Left lung (tissue), 10 donors: ENCODE results near the gene IER5. TPM values are rescaled to one million over a fixed set of nuclear protein-coding genes. Genes with fewer than 3 reads are reported as not detected.
A peak's percentile ranks its signal among the peaks of the same experiment; 100 is the strongest.

ENCODE experiments used
- ATAC-seq: fragments of 200-7000 bp; cut with Tn5 transposase; one replicate; pipeline ENCODE4 v1.9.1; 2020; ENCODE audit warnings: moderate library complexity
- DNase-seq, 4 donors: peaks; one replicate each; pipeline ENCODE4 v3.0.0-alpha.2; 2013 to 2020
- H3K27ac ChIP-seq, 2 donors: fragments of 200-600 bp; sonication (generic) in 1 of 2; one replicate each; pipeline versions ENCODE4 v1.5.0 to v1.8.0; 2020 to 2021
- H3K27me3 ChIP-seq, 2 donors: fragments of 200-600 bp; sonication (generic) in 1 of 2; one replicate each; pipeline versions ENCODE4 v1.5.0 to v1.8.0; 2020 to 2021
- H3K36me3 ChIP-seq, 2 donors: fragments of 200-600 bp; sonication (generic) in 1 of 2; one replicate each; pipeline versions ENCODE4 v1.5.0 to v1.8.0; 2020 to 2021
- H3K4me1 ChIP-seq, 2 donors: fragments of 200-600 bp; one replicate each; pipeline ENCODE4 v1.8.0; 2021
- H3K4me3 ChIP-seq, 2 donors: fragments of 200-600 bp; sonication (generic) in 1 of 2; one replicate each; pipeline versions ENCODE4 v1.5.0 to v1.8.0; 2020 to 2021; ENCODE audit warnings: mild to moderate bottlenecking in 1 of 2
- H3K9me3 ChIP-seq, 2 donors: fragments of 200-600 bp; sonication (generic) in 1 of 2; one replicate each; pipeline versions ENCODE4 v1.5.0 to v1.8.0; 2020 to 2021
- intact Hi-C, 2 donors: fragments of 100-400 bp; cut with DNase I; formaldehyde crosslinking; loops; one replicate each; pipeline versions ENCODE4 v1.11.2 to v1.14.2; 2022
- polyA plus RNA-seq, 6 donors: library from polyadenylated mRNA; unstranded; fragments of 120-200 nt; gene quantifications; one replicate each; pipeline ENCODE4 v1.2.1, GENCODE V29; 2013; ENCODE audit not compliant: insufficient read length in 6 of 6
- total RNA-seq, 2 donors: library from RNA; stranded (reverse); fragmentation: NEBNext Ultra II Directional; extraction: Animal tissue kit (Norgen Biotek cat#: 25700); gene quantifications; one replicate each; pipeline ENCODE4 v1.2.1, GENCODE V29; 2021
- TF ChIP-seq, protein P1 (sequence below), 2 donors: fragments of 200-600 bp; sonication (generic) in 1 of 2; IDR thresholded peaks; one replicate each; pipeline versions ENCODE4 v1.5.0 to v1.8.0; 2021; ENCODE audit warnings: antibody characterized with exemption in 2 of 2
- donor health status: DM: no; HTN: yes; CAD: no.
- donor health status: DM: no; HTN: no; CAD: no.

Gene IER5
- total and polyA plus RNA-seq, 8 donors, result 5.3 to 26.6 (median 10.6) TPM

DNA sequence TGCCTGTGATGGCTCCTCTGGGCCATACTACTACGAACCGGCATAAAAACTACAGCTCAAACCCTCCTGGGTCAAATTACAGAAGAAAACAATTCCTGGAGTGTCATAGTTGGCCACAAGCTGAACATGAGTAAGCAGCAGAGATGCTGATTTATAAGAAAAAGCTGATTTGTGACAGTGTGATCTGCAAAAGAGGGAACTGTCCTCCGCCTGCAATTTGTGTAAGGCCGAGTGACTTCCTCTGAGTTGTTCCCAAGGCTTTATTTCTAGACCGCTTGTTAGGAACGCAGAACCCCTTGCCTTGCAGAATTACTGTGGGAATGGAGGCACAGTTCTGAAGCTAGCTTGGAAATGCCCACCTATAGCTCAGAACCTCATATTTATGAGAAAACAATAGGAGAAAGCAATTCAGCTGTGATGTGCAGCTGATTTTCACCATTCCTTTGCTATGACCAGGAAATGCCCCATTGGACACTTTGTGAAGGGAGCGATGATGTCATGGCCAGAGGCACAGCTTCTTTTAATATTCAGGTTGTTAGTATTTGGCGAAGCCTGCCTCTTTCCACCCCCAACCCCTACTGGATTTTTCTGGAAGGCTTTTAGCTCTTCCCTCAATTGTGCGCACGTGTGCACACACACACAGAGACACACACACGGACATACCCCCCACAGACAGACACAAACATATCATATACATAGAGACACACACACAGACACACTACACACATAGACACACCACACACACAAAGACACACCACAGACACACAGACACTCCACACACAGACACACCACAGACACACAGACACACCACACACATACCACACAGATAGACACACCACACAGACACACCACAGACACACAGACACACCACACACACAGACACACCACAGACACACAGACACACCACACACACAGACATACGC, 47.6 kb downstream of the IER5 start:
- Histone ChIP-seq H3K4me1 (peaks cover 7 to 68% of the 10 kb centered on the region in 2 donors), H3K36me3 (no peaks in the 10 kb centered on the region), H3K9me3 (no peaks in the 10 kb centered on the region), H3K27ac (peak overlapping the region; percentile 68 to 81), H3K4me3 (no peak overlapping the region), H3K27me3 (no peaks in the 10 kb centered on the region)
- intact Hi-C loops, result no loop called here
- ATAC-seq, result peak; percentile 53
- TF ChIP-seq, protein P1, sequence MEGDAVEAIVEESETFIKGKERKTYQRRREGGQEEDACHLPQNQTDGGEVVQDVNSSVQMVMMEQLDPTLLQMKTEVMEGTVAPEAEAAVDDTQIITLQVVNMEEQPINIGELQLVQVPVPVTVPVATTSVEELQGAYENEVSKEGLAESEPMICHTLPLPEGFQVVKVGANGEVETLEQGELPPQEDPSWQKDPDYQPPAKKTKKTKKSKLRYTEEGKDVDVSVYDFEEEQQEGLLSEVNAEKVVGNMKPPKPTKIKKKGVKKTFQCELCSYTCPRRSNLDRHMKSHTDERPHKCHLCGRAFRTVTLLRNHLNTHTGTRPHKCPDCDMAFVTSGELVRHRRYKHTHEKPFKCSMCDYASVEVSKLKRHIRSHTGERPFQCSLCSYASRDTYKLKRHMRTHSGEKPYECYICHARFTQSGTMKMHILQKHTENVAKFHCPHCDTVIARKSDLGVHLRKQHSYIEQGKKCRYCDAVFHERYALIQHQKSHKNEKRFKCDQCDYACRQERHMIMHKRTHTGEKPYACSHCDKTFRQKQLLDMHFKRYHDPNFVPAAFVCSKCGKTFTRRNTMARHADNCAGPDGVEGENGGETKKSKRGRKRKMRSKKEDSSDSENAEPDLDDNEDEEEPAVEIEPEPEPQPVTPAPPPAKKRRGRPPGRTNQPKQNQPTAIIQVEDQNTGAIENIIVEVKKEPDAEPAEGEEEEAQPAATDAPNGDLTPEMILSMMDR (IDR thresholded peaks at IDR 0.05), result no peak
- no peak for DNase-seq

DNA sequence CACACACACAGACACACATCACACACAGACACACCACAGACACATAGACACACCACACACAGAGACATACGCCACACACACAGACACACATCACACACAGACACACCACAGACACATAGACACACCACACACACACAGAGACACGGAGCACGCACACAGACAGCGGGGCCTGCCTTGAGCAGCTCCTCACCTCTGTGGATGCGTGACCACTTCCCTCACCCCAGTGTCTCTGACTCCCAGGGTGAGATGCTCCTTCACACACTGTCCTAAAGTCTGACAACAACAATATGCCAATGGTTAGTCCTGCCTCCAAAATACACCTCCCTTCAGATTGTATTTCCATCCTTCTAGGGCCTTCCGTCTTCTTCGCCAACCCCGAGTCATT, 48.2 kb downstream of the IER5 start:
- Histone ChIP-seq H3K27ac (no peak overlapping the region), H3K4me1 (peaks cover 13 to 68% of the 10 kb centered on the region in 2 donors)
- ATAC-seq, result no peak

DNA sequence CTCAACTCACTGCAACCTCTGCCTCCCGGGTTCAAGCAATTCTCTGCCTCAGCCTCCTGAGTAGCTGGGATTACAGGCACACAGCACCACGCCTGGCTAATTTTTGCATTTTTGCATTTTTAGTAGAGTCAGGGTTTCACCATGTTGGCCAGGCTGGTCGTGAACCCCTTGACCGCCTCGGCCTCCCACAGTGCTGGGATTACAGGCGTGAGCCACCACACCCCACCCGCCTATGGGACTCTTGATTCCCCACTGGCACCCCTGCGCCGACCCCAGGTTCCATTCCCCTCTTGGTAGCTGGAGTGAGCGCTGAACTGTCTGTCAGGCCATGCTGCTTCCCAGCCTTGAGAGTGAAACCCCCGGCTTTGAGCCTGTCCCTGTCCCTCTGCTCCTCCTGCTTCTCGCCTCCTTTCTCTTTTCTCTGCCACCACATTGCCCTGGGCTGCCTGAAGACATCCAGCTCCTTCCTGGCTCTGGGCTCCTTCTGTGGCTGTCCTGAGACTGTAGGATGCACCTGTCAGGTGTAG, 48.8 kb downstream of the IER5 start:
- ATAC-seq (no peak), DNase-seq (no peak)
- TF ChIP-seq, protein P1 (IDR thresholded peaks at IDR 0.05), result no peak
- no peak overlapping the region for H3K4me3 ChIP-seq
- no peak overlapping the region for H3K27ac ChIP-seq
- no peaks in the 10 kb centered on the region for H3K9me3 ChIP-seq
- H3K27me3 ChIP-seq, result no peaks in the 10 kb centered on the region
- intact Hi-C loops, result no loop called here
- peaks cover 19 to 70% of the 10 kb centered on the region in 2 donors for H3K4me1 ChIP-seq
- H3K36me3 ChIP-seq, result no peaks in the 10 kb centered on the region

More for the DNA sequence above, 48.2 kb downstream of the IER5 start:
- TF ChIP-seq, protein P1 (IDR thresholded peaks at IDR 0.05), result no peak
- H3K4me3 ChIP-seq, result no peak overlapping the region
- intact Hi-C loops, result no loop called here
- no peaks in the 10 kb centered on the region for H3K36me3 ChIP-seq
- DNase-seq, result no peak
- no peaks in the 10 kb centered on the region for H3K9me3 ChIP-seq
- no peaks in the 10 kb centered on the region for H3K27me3 ChIP-seq

DNA sequence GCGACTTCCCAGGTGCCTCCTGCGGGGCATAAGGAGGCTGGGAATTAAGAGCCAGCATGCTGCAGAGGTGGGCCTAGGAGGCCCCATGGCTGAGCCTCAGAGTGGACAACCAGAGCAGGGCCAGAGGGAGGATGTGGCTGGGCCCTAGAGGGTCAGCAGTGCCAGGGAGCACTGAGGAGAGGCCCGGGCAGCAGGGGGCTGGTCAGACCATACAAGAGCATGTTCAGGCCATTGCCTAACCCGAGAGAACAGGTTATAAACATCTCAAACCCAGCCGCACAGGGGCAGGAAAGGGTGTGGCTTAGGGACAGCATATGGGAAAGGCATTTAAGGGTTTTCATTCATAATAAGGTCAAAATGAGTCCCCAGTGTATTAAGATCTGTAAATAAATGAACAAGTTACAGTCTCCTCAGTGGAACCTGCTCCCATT, 51.1 kb downstream of the IER5 start:
- ATAC-seq (peak; percentile 9), DNase-seq (no peak)
- no peaks in the 10 kb centered on the region for H3K36me3 ChIP-seq
- no peak overlapping the region for H3K4me3 ChIP-seq
- intact Hi-C loops, result loop anchor here in 1 of 2 donors (5.0 to 10.0 kb wide), 2 partner anchors 52 to 95 kb away; partner anchors contain the start of gene IER5
- H3K4me1 ChIP-seq, result peaks cover 22 to 59% of the 10 kb centered on the region in 2 donors
- H3K9me3 ChIP-seq, result no peaks in the 10 kb centered on the region
- peak overlapping the region in 1 of 2 donors; percentile 75 for H3K27ac ChIP-seq
- no peaks in the 10 kb centered on the region for H3K27me3 ChIP-seq
- TF ChIP-seq, protein P1 (IDR thresholded peaks at IDR 0.05), result no peak

DNA sequence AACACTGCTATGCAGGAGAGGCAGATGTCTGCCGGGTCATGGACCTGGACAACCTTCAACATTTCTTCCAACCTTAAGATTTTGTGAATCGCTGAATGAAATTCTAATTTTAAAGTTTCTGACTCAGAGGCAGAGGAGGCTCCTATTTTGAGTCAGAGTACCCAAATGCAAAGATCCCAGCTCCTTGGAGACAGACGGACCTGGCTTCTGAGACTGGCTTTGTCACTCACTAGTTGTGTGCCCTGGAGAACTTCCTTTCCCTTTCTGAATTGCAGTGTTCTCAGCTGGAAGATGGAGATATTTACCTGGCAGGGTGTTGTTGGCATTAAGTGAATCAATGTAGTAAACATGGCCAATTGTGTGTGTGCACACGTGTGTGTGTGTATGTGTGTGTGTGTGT, 51.9 kb downstream of the IER5 start:
- no peaks in the 10 kb centered on the region for H3K36me3 ChIP-seq
- no peak for DNase-seq
- no peak overlapping the region for H3K4me3 ChIP-seq
- TF ChIP-seq, protein P1 (IDR thresholded peaks at IDR 0.05), result no peak
- no peaks in the 10 kb centered on the region for H3K27me3 ChIP-seq
- intact Hi-C loops, result loop anchor here in 1 of 2 donors (5.0 to 10.0 kb wide), 2 partner anchors 53 to 96 kb away; partner anchors contain the start of gene IER5
- H3K27ac ChIP-seq, result peak overlapping the region in 1 of 2 donors; percentile 75
- no peak for ATAC-seq
- H3K4me1 ChIP-seq, result peaks cover 16 to 51% of the 10 kb centered on the region in 2 donors
- H3K9me3 ChIP-seq, result no peaks in the 10 kb centered on the region
